Stimulated activated CD8-positive, alpha-beta memory T cell treated with anti-CD3 and anti-CD28 coated beads, Interleukin-15, amount 100 ng/mL, for 1 hour (primary cell): ENCODE data around the gene TESK1.
"Not testable (repeated sequence)": the region's sequence is repeated elsewhere in the genome, so short reads cannot be mapped to it uniquely, and the experiment has no call there.

Experiments used
- DNase-seq: peaks from one replicate; pipeline ENCODE4 v3.0.0-alpha.2; 2020; ENCODE audit warnings: low read depth

TESK1 gene

DNA sequence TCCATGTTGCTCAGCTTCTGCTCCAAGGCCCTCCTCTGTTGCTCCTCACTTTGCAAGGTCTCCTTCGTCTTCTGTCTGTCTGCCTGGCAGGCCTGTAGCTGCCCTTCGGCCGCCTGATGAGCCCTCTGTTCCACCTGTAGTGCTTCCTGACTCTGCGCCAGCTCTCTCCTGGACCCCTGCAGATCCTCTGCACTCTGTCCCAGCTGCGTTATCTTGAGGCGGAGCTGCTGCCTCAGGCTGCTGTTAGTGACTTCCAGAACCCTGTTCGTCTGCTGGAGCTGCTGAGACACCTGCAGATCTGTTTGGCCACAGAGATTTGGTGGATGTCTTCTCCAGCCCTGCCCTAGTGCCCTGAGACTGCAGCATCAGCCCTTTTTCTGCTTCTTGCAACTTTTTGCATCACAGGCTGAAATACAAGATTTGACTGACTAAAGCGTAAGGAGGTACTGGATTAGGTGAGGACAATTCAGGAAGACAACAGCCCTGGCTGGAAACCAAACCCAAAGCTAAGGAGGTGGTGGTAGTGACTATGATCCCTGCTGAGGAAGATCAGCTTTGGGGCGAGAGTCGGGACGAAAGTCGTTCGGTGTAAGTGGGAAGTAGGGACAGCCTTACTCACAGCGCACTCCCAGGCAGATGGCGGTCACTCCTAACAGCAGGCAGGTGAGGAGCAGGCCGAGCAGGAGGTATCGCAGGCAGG is 11.1 kb downstream of the TESK1 start:
- no peak for DNase-seq

DNA sequence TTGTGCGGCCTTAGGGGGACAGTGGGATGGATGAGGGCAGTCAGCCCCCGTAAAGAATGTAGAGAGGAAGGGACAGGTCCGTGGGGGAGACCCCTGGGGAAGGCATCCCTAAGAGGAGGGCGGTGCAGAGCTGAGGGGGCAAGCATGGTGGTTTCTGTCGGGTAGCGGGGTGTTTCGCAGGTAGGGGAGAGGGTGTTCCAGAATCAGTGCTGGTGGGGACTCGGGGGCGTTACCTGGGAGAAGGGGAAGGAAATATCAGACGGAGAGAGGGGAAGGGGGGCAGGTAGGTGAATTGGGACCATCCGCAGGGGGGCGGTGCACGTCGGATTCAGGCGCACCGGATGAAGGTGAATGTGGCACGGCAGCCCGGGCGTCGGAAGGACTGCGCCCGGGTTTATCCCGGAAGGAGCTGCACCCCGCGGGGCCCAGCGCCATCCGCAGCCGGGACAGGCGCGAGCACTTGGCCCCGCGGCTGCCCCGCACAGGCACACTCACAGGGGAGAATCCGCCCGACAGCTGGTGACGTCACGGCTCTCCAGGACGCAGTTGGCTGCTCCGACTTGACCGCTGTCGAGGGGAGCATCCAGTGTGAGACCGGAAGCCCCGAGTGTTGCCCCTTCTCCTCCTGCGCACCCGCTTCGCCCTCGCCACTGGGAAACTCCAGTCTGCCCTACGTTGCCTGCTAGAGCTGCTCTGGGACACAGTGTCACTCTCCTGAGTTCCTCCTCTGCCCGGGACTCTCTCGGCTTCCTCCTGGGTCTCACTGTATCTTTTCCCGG is 11.8 kb downstream of the TESK1 start:
- DNase-seq: peak; percentile 39

DNA sequence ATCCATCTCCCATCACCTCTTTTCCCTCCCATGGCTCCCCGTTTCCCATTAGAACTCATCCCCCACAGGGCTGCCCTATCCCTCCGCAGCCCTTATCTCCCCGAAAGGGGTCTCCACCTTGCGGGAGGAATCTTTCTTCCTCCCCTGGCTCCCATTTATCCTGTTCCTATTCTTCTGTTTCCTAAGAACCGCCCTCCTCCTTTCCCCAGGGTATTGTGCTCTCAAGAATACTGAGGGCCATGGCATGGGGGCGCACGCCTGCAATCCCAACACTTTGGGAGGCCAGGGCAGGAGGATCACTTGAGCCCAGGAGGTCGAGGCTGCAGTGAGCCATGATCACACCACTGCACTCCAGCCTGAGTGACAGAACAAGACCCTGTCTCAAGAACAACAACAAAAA is 12.5 kb downstream of the TESK1 start:
- no peak for DNase-seq

DNA sequence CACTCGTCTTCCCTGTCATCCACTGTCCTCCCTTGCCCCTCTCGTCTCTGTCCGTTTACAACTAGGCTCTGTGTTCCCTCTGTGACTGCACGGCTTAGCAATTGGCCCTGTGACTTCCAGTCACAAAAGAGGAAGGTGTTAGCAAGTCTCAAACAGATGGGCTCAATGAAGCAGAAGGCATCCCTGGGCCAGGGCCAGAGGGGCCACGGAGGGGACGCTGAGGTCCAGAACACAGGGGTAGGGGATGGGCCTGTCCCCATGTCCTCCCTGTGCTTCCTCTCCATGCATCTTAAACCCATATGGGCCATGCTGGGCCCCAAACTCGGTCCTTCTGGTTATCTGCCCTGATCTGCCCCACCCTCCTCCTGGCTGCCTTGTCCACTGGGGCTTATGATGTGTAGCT is 13.3 kb downstream of the TESK1 start, which contains the start of gene CD72:
CD72 (minus strand) TSS at position 89 of the 403 bp plus-strand sequence. CDS start 110 bp downstream, outside the sequence.
- DNase-seq: no peak

DNA sequence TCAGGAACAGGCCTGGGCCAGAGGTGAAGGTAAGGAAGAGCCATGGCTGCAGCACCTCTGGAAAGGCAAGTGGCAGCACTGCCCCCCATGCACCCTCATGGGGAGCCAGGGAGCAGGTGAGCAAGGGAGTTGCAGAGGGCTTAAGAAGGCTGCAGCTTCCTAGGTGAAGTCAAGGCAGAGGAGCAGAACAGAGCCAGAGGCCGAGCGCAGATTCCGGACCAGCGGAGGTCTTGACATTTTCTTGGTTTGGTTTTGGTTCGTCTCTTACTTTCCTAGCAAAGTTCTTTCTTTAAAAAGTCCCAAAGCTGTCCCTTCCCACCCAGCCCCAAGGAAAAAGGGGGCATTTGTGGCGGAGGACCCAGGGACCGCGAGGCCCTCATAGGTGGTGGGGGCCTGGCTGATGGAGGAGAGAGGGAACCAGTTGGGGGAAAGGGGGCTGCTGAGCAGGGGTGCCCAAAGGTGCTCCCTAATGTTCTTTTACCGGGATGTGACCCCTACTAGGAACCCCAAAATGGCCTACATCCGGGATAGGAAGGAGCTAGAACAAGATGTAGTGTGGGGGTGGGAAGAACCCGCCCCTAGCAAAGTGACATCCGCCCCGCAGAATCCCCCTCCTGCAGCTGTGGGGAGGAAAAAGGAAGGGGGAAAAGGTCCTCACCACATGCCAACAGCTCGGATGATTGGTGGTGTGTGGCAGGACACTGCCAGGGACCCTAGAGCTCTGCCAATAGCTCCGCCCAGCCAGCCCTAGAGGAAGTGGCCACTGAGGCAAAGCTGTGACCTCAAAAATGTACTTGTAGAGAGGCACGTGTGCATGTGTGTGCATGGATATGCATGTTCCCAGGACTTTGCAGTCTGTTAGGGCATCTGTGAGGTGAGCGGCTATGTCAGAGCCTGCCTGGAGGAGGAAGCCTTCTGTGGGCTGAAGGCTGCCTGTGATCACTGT is 14.1 kb downstream of the TESK1 start:
- DNase-seq: no peak

DNA sequence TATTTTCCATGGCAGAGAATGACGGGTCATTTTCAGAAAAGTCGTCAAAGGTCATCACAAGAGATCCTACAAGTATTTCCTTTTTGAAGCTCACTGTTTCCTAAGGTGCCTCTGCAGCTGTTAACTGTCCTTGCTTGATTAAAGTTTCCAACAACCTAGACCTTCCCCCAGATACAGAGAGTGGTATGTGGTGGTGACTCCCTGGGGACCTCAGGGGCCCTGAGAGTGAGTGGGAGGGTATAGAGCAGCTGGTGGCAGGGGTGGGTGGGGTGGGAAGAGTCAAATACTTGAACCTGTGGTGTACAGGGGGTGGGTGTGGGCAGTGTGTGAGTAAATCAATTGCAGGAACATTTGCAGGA is 14.7 kb downstream of the TESK1 start:
- no peak for DNase-seq

DNA sequence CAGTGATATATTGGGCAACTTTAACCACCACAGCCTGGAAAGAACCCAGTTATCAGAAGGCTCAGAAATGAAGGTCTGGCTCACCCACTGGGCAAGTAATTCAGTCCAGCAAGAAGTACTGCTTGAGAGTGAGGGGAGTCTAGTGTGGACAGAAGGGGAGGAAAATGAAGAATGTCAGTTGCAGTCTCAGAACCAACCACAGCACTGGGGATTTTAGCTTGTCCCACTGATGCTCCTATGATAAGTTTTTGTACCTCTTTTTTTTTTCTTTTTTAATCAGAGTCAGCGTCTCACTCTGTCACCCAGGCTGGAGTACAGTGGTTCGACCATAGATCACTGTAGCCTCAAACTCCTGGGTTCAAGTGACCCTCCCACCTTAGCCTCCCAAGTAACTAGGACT is 22.5 kb downstream of the TESK1 start:
- DNase-seq: no peak

DNA sequence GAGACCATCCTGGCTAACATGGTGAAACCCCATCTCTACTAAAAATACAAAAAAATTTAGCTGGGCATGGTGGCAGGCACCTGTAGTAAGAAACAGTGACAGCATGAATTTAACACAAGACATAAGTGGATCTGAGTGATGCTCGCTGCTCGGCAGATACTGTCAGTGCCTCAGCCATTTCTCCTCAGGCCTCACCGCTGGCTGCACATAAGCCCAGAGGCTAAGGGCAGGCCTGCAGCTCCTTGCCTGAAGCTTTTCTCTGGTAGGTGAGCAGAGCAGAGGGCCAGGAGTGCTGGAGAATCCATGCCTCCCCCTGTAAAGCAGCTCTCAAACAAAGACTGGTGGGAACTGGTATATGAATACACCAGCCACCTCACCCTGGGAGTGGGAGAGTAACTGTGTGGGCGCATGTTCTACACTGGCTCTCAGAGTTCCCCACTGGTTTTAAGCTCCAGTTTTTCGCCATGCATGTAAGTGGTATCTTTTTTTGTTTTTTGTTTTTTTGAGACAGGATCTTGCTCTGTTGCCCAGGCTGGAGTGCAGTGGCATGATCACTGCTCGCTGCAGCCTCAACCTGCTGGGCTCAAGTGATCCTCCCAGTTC is 23.4 kb downstream of the TESK1 start:
- no peak for DNase-seq

DNA sequence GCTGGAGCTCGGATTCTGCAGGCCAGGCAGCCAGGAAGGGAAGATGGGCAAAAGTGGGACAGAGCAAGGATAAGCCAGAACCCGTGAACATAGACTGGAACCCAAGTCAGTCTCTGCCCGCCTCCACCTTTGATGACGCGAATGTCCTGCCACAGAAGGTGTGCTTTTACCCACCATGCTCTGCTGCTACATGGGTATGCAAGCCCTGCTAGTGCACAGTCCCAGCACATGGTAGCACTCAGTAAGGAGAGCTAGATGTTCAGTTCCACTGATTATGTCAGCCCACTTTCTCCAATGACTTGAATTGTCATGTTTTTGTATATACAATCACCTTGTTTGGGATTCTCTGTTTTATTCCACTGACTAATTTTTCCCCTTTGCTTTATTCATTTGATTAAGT is 24.5 kb downstream of the TESK1 start:
- DNase-seq: no peak

DNA sequence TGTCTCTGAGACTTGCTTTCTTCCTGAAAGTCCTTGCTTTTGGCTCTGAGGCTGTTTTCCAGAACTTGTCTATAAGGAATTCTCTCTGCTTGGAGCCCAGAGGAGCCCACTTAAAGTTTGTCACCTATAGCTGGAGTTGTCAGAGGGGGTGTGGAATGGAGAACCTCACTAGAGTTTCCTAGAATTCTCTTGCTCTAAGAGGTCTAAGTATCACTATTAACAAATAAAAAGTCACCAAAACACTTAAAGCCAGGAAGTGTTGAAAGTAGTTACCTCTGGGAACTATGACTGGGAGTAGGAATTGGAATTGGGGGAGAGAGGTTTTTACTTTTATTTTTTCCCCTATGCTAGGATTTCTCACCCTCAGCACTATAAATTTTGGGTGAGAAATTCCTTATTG is 30.7 kb downstream of the TESK1 start:
- no peak for DNase-seq

DNA sequence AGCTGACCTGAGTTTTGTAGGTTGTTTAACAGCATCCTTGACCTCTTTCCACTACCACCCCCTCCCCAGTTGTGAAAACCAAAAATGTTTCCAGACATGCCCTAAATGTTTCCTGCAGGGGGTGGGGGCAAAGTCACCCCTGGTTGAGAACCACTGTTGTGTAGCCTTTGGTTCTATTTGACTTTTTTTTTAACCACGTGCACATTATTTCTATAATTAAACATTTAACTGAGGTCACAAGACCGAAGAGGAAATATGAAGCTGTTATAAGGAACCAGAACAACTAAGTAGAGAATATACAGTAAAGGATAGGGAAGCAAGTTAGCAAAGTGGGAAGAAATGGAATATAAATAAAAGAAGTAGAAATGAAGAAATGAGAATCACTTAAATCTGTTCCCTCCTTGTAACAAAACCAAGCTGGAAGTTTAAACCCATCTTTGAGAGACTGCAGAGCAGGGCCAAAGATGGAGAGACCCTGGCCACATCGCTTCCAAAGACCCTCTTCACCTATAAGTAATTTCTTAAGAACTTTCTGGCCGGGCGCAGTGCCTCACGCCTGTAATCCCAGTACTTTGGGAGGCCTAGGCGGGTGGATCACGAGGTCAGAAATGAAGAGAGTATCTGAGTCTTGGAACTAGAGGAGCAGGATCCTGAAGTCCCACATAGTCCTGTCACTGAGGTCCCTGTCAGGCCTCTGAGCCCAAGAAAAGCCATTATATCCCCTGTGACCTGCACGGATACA is 31.2 kb downstream of the TESK1 start:
- DNase-seq: no peak

DNA sequence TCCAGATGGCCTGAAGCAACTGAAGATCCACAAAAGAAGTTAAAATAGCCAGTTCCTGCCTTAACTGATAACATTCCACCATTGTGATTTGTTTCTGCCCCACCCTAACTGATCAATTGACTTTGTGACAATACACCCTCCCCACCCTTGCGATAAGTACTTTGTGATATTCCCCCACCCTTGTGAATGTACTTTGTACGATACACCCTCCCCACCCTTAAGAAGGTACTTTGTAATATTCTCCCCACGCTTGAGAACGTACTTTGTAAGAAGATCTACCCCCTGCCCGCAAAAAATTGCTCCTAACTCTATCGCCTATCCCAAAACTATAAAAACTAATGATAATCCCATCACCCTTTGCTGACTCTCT is 31.8 kb downstream of the TESK1 start:
- DNase-seq: not testable (repeated sequence)

DNA sequence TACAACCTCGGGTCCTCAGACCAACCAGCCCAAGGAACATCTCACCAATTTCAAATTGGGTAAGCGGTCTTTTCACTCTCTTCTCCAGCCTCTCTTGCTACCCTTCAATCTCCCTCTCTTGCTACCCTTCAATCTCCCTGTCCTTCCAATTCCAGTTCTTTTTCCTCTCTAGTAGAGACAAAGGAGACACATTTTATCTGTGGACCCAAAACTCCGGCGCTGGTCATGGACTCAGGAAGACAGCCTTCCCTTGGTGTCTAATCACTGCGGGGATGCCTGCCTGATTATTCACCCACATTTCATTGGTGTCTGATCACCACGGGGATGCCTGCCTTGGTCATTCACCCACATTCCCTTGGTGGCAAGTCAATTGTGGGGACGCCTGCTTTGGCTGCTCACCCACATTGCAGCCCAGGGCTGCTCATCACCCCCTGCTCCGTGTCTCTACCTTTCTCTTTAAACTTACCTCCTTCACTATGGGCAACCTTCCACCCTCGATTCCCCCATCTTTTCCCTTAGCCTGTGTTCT is 32.4 kb downstream of the TESK1 start:
- not testable (repeated sequence) for DNase-seq

DNA sequence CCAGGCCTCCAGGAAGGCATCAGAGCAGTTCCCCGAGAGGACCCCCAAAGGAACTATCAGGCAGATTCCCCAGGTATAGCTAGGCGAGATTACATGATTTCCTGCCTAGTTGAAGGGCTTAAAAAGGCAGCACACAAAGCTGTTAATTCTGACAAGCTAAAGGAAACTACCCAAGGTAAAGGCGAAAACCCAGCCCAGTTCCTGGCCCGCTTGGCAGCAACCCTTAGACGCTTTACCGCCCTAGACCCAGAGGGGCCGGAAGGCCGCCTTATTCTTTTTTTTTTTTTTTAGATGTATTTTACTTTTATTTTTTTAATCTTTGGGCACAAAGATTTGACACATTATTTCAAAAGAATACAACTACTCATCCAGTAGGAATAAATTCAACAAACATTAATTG is 33.7 kb downstream of the TESK1 start:
- not testable (repeated sequence) for DNase-seq

DNA sequence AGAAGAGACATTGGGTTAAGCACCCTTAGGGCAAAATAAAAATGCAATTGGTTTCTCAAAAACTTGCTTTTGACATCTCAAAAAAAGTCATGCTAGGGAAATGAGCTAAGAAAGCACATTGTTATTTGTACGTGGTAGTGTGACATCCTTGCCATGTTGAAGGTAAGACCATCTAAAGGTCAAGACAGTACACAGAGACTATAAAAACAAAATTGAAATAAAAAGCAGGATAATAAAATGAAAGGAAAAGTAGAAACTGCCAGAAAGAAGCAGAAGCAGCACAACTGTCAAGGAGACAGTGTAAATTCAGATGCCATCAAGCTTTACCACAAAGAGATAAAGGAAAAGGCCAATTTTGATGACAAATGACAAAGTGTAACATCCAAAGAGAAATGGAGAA is 34.2 kb downstream of the TESK1 start:
- DNase-seq: not testable (repeated sequence)

DNA sequence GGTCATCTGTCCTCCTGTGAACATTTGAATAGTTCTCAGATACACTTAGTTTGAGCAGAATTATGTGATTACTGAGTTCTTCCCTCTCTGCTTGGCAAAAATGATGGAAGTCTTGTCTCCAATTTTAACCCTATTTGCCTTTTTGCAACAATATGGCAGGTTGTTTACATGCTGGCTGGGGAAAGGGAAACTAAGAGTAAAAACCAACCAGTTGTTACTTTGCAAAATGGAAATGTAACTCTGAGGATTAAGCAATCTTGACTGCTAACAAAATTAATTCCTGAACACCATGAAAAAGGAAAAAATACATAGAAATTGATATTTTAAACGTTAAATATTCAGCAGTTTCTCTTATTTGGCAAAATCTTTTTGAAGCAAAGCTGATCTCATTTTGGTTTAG is 34.6 kb downstream of the TESK1 start:
- no peak for DNase-seq

DNA sequence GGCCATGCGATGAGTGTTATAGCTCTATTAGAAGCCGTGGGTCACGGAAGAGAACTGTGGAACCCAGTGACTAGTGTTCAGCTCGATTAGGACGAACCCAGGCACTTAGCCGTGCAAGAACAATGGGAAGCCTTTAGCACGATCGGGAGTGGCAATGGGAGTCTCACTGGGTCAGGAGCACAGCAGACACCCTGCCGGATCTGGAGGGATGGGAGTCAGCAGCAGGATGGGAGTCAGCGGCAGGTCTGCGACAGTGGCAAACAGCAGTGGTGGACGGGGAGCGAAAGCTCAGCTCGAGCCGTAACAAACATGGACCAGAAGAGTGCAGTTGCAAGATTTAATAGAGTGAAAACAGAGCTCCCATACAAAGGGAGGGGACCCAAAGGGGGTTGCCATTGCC is 35.4 kb downstream of the TESK1 start:
- DNase-seq: not testable (repeated sequence)

DNA sequence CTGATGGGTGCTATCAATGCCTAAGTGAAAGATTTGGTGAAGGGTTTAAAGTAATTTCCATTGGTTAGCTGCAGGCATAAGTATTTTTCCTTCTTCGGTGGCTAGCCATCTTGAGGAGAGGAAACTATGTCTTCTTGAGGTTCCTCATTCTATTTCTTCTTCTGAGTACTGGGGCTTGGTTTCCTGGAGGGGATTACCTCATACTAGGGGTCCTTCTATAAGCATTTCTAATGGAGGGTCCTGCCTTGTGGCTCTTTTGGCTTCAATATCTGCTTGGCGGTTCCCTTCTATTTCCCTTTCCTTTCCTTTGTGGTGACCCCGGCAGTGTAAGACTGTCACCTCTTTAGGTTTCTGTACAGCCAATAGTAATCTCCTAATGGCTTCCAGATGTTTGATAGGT is 36.4 kb downstream of the TESK1 start:
- not testable (repeated sequence) for DNase-seq

DNA sequence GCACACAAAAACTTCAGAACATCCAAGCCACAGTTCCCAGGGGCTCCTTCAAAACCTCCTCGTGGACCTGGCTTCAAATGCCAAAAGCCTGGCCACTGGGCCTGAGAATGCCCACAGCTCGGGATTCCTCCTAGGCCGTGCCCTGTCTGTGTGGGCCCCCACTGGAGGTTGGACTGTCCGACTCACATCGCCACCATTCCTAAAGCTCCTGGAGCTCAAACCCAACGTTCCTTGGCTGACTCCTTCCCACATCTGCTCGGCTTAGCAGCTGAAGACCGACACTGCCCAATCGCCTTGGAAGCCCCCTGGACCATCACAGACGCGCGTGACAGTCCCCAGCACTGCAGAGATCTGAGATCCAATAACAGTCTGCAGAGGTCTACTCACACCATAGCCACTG is 38.0 kb downstream of the TESK1 start:
- DNase-seq: no peak

DNA sequence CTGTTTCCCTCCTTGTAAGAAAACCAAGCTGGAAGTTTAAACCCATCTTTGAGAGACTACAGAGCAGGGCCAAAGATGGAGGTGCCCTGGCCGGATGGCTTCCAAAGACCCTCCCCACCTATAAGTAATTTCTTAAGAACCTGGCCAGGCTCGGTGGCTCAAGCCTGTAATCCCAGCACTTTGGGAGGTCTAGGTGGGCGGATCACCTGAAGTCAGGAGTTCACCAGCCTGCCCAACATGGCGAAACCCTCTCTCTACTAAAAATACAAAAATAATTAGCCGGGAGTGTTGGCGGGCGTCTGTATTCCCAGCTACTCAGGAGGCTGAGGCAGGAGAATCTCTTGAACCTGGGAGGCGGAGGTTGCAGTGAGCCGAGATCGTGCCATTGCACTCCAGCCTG is 40.7 kb downstream of the TESK1 start:
- DNase-seq: not testable (repeated sequence)

DNA sequence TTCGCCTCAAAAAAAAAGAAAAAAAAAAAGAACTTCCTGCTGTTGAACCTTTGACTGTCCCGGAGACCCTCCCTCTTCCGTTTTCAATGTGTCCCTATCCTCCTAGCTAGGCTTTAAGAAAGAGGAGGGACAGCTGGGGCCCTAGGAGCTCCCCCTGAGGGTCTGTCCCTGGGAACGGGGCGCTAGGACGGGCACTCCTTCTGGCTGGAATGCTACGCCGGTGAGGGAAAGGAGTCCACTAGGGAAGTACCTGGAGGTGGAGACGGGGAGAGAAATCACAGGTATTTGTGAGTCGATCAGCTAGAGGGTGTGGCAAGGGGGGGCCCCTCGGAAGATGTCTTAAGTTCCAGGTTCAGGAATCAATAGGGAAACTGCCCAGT is 41.1 kb downstream of the TESK1 start:
- DNase-seq: no peak
